DND-41 (cell line): ENCODE data around the gene ERC2.

Experiments used
- CTCF ChIP-seq: IDR thresholded peaks from 2 replicates; pipeline ENCODE4 v1.5.1; 2012; ENCODE audit warnings: borderline replicate concordance, low read length, moderate library complexity, mild to moderate bottlenecking; ENCODE audit not compliant: poor library complexity, severe bottlenecking; ENCODE audit errors: extremely low read depth
- EZH2 ChIP-seq: IDR thresholded peaks from 3 replicates; pipeline ENCODE4 v1.6.1; 2012; ENCODE audit warnings: borderline replicate concordance, low read depth, mild to moderate bottlenecking, moderate library complexity, low read length, inconsistent platforms; ENCODE audit not compliant: severe bottlenecking

- TF ChIP-seq CTCF, result no peak
- TF ChIP-seq EZH2, result no peak
Measured at GRCh38 chr3:56351537-56351936, 116.7 kb downstream of the ERC2 start.
